Ectodermal cell (in vitro differentiated cells): ENCODE measurements around the gene SLC22A14.
"Not testable (repeated sequence)": the region's sequence is repeated elsewhere in the genome, so short reads cannot be mapped to it uniquely, and the experiment has no call there.

ENCODE experiments used
- H3K27ac ChIP-seq: 2 replicates; pipeline ENCODE4 v1.7.0; 2013; ENCODE audit warnings: mild to moderate bottlenecking, low read depth, low read length; ENCODE audit not compliant: insufficient read depth, poor library complexity, severe bottlenecking
- H3K27me3 ChIP-seq: 2 replicates; pipeline ENCODE4 v1.7.0; 2013; ENCODE audit warnings: mild to moderate bottlenecking, low read length; ENCODE audit not compliant: insufficient read depth, control insufficient read depth, poor library complexity, severe bottlenecking
- H3K36me3 ChIP-seq: one replicate; pipeline ENCODE4 v1.7.0; 2013; ENCODE audit warnings: low read length; ENCODE audit not compliant: control insufficient read depth, insufficient read depth
- H3K4me1 ChIP-seq: one replicate; pipeline ENCODE4 v1.7.0; 2013; ENCODE audit warnings: low read length; ENCODE audit not compliant: control insufficient read depth, insufficient read depth
- H3K4me3 ChIP-seq: 2 replicates; pipeline ENCODE4 v1.7.0; 2013; ENCODE audit warnings: low read depth, low read length, control low read depth; ENCODE audit not compliant: insufficient read depth
- H3K9me3 ChIP-seq: 2 replicates; pipeline ENCODE4 v1.7.0; 2013; ENCODE audit warnings: mild to moderate bottlenecking, low read length, moderate library complexity; ENCODE audit not compliant: control insufficient read depth
- WGBS, 2 experiments: methylation state at CpG; one replicate each; pipeline ENCODE4 v1.1.7; 2013; ENCODE audit warnings: missing lambda C conversion rate in 2 of 2; 5-methylcytosine and 5-hydroxymethylcytosine counted together

Gene SLC22A14

GRCh38 chr3:38283810-38284755 lies 2.0 kb downstream of the SLC22A14 start:
- Histone ChIP-seq H3K9me3 (no peaks in the 10 kb centered on the region), H3K4me3 (no peak overlapping the region), H3K36me3 (no peaks in the 10 kb centered on the region), H3K27me3 (no peaks in the 10 kb centered on the region), H3K4me1 (no peaks in the 10 kb centered on the region), H3K27ac (no peak overlapping the region)
- 92 to 93% methylated on average over 16 of the region's 16 CpGs for WGBS, 2 experiments

DNA sequence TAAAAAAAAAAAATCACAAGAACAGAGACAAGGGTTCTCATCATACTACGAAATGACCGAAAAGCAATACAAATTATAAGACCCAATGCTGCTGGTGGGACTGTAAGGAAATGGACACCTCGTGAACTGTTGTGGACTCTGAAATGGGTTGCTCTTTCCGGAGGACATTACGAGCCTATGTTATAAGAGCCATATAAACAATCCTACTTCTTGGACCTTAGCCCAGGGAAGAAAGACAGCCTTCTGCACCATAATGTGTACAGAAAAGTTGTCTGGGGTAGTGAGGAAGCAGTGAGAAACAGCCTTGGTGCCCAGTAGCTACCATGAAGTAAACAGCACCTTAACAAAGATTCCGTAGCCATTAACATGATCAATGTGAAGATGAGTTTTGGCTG lies 2.7 kb downstream of the SLC22A14 start:
- Histone ChIP-seq H3K27ac (no peak overlapping the region), H3K36me3 (no peaks in the 10 kb centered on the region), H3K4me1 (no peaks in the 10 kb centered on the region), H3K9me3 (no peaks in the 10 kb centered on the region), H3K27me3 (no peaks in the 10 kb centered on the region), H3K4me3 (no peak overlapping the region)
- WGBS, 2 experiments, result 96 to 97% methylated on average over 6 of the region's 6 CpGs

- not testable (repeated sequence) for H3K4me3 ChIP-seq, H3K36me3 ChIP-seq, H3K4me1 ChIP-seq, H3K27me3 ChIP-seq, H3K27ac ChIP-seq, H3K9me3 ChIP-seq
- 90 to 91% methylated on average over 16 of the region's 16 CpGs for WGBS, 2 experiments
These were observed 7.5 kb downstream of the SLC22A14 start for GRCh38 chr3:38289286-38290217.

- not testable (repeated sequence) for H3K27me3 ChIP-seq, H3K9me3 ChIP-seq, H3K4me3 ChIP-seq, H3K27ac ChIP-seq, H3K36me3 ChIP-seq, H3K4me1 ChIP-seq
- 87 to 90% methylated on average over 4 of the region's 4 CpGs for WGBS, 2 experiments
These were observed 15.0 kb downstream of the SLC22A14 start for GRCh38 chr3:38297053-38297452.

DNA sequence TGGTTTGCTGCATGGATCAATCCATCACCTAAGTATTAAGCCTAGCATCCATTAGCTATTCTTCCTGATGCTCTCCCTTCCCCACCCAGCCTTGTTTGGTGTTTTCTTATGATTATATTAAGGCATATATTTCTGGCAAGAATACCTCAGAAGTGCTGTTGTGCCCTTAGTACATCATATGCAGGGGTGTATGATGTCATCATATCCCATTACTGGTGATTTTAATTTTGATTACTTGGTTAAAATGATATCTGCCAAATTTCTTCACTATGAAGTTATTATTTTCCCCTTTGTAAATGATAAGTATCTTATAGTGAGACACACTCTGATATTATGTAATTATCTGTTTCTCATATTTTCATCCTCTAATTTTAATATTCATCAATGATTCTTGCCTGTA lies 15.4 kb downstream of the SLC22A14 start:
- H3K4me3 ChIP-seq, result no peak overlapping the region
- H3K9me3 ChIP-seq, result no peaks in the 10 kb centered on the region
- no peaks in the 10 kb centered on the region for H3K27me3 ChIP-seq
- no peaks in the 10 kb centered on the region for H3K36me3 ChIP-seq
- H3K4me1 ChIP-seq, result no peaks in the 10 kb centered on the region
- H3K27ac ChIP-seq, result no peak overlapping the region

DNA sequence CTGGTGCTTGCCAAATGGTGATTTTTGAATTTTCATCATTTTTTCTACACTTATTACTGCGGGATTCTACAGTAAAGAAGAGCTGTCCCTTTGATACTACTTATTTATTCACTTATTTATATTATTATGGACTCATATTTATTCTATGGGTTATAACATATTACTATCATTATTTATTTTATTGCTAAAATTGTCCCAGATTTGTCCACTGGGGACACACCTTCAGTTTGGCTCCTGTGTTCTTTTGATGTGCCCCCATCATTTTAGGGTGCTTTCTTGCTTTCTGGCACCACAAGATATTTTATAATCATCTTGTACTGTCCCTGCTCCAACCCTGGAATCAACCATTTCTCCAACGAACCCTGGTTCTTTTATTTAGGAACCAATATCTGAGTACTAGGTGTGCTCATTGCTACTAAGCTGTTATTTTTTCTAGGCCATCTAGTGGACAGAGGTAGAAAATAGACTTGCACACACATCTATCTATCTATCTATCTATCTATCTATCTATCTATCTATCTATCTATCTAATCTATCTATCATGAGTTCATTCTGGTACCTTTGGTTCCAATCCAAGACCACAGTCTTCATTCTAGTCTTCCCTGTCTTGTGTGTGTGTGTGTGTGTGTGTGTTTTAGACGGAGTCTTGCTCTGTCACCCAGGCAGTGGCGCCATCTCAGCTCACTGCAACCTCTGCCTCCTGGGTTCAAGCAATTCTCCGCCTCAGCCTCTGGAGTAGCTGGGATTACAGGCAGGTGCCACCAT lies 16.0 kb downstream of the SLC22A14 start:
- 76 to 82% methylated on average over 4 of the region's 5 CpGs for WGBS, 2 experiments
- Histone ChIP-seq H3K9me3 (no peaks in the 10 kb centered on the region), H3K36me3 (no peaks in the 10 kb centered on the region), H3K27ac (no peak overlapping the region), H3K27me3 (no peaks in the 10 kb centered on the region), H3K4me1 (no peaks in the 10 kb centered on the region), H3K4me3 (no peak overlapping the region)

GRCh38 chr3:38306941-38307340 lies 24.8 kb downstream of the SLC22A14 start:
- H3K4me3 ChIP-seq, result no peak overlapping the region
- H3K27me3 ChIP-seq, result no peaks in the 10 kb centered on the region
- no peaks in the 10 kb centered on the region for H3K9me3 ChIP-seq
- no peaks in the 10 kb centered on the region for H3K4me1 ChIP-seq
- 93 to 94% methylated on average over 5 of the region's 5 CpGs for WGBS, 2 experiments
- no peaks in the 10 kb centered on the region for H3K36me3 ChIP-seq
- no peak overlapping the region for H3K27ac ChIP-seq

DNA sequence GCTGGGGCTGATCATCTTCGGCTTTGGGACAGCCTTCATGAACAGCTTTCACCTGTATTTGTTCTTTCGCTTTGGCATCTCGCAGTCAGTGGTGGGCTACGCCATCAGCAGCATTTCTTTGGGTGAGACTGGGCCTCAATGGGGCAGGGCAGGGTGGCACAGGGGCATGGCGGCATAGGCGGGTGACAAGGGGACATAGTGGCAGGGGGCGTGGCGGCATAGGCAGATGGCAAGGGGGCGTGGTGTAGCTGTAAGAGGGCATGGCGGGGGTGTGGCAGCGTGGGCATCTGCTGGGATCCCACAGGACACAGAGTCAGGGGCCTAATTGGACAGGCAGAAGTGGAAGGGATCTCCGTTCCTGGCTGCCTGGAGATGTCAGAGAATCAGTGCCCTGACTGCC lies 25.5 kb downstream of the SLC22A14 start:
- H3K9me3 ChIP-seq, result no peaks in the 10 kb centered on the region
- H3K27me3 ChIP-seq, result no peaks in the 10 kb centered on the region
- WGBS, 2 experiments, result 93 to 94% methylated on average over 12 of the region's 12 CpGs
- no peaks in the 10 kb centered on the region for H3K36me3 ChIP-seq
- no peak overlapping the region for H3K27ac ChIP-seq
- no peaks in the 10 kb centered on the region for H3K4me1 ChIP-seq
- H3K4me3 ChIP-seq, result no peak overlapping the region

DNA sequence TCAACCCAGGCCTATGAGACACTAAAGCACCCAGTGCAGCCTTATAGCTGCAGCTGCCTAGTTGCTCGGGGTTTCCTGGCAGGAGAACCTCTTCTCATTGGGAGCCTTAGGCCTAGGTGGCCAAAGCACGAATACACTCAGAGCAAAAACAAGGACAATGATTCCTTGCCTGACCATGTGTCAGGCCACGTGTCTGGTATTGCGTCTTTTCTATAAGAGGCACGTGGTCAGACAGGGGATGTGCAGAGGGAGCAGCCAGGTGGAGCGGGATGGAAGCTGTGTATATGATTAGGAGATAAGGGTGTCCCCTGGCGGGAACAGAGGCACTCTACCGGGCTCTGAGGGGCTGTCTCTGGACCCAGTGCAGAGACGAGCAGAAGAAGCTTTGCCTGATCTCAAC lies 26.4 kb downstream of the SLC22A14 start:
- H3K4me1 ChIP-seq, result no peaks in the 10 kb centered on the region
- no peaks in the 10 kb centered on the region for H3K9me3 ChIP-seq
- H3K4me3 ChIP-seq, result no peak overlapping the region
- WGBS, 2 experiments, result 89% methylated on average over 9 of the region's 9 CpGs
- H3K27ac ChIP-seq, result no peak overlapping the region
- no peaks in the 10 kb centered on the region for H3K27me3 ChIP-seq
- no peaks in the 10 kb centered on the region for H3K36me3 ChIP-seq

- Histone ChIP-seq H3K4me3 (no peak overlapping the region), H3K36me3 (no peaks in the 10 kb centered on the region), H3K4me1 (peaks cover 4% of the 10 kb centered on the region), H3K27ac (no peak overlapping the region), H3K9me3 (no peaks in the 10 kb centered on the region), H3K27me3 (no peaks in the 10 kb centered on the region)
- 83 to 95% methylated on average over 1 of the region's 1 CpG for WGBS, 2 experiments
These were observed 29.4 kb downstream of the SLC22A14 start for GRCh38 chr3:38311476-38311875.
